ENCODE results near the gene ITGA1.
A peak's percentile ranks its signal among the peaks of the same experiment; 100 is the strongest.
"Not testable (repeated sequence)": the region's sequence is repeated elsewhere in the genome, so short reads cannot be mapped to it uniquely, and the experiment has no call there.

Gene ITGA1

DNA sequence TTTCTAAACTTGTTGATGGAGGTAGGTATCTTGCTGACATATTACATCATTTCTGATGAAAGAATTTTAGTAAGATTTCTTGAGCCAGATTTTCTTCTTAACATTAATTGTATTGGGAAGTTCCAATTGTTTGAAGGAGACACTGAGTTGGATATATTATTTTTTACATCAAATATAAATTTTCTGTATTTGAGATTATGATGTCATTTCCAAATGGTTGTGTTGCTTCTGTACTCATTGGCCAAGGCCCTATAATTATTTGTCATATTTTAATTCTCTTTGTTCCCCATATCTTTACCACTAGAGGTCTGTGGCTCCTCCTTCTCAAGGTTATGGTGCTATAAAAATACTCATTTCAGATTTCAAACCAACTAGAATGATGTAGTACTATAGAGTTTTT, 53.4 kb downstream of the ITGA1 start:
- H3K36me3 ChIP-seq (ENCODE audit: insufficient read depth, low read length): no peaks in the 10 kb centered on the region

DNA sequence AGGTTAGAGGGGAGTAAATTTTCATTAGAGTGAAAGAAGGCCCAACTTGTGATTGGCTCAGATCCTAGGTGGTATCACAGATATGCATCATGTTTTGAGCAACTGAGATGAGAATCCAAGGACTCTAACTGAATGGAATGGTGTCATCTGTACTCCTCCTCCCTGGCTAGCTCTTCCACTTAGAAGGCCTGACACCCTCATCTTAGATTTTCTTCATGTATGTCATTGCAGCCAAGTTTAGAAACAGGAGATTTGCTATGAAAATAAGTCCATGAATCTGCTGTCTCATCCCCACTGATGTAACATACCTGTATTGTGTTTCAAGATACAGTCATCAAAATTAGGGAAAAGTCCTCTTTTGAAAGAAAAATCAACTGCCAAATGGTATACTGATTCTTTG, 54.4 kb downstream of the ITGA1 start:
- no peak overlapping the region for H3K27ac ChIP-seq (ENCODE audit: low read depth, low read length)
- H3K4me1 ChIP-seq (ENCODE audit: control insufficient read depth, insufficient read depth, low read length, unreplicated experiment): peaks cover 52% of the 10 kb centered on the region
- H3K4me3 ChIP-seq (ENCODE audit: low read depth, low read length): no peak overlapping the region
- H3K27me3 ChIP-seq (ENCODE audit: insufficient read depth, low read length): no peaks in the 10 kb centered on the region
- no peaks in the 10 kb centered on the region for H3K36me3 ChIP-seq (ENCODE audit: insufficient read depth, low read length)
- peaks cover 3% of the 10 kb centered on the region for H3K79me2 ChIP-seq (ENCODE audit: control insufficient read depth, insufficient read depth, low read length, unreplicated experiment)
- H2AFZ ChIP-seq (ENCODE audit: low read length, unreplicated experiment): no peak overlapping the region

More for the DNA sequence above, 53.4 kb downstream of the ITGA1 start:
- H3K79me2 ChIP-seq (ENCODE audit: control insufficient read depth, insufficient read depth, low read length, unreplicated experiment): peaks cover 3% of the 10 kb centered on the region
- no peaks in the 10 kb centered on the region for H3K27me3 ChIP-seq (ENCODE audit: insufficient read depth, low read length)
- no peak overlapping the region for H2AFZ ChIP-seq (ENCODE audit: low read length, unreplicated experiment)
- peaks cover 48% of the 10 kb centered on the region for H3K4me1 ChIP-seq (ENCODE audit: control insufficient read depth, insufficient read depth, low read length, unreplicated experiment)
- H3K4me3 ChIP-seq (ENCODE audit: low read depth, low read length): no peak overlapping the region
- no peak overlapping the region for H3K27ac ChIP-seq (ENCODE audit: low read depth, low read length)

DNA sequence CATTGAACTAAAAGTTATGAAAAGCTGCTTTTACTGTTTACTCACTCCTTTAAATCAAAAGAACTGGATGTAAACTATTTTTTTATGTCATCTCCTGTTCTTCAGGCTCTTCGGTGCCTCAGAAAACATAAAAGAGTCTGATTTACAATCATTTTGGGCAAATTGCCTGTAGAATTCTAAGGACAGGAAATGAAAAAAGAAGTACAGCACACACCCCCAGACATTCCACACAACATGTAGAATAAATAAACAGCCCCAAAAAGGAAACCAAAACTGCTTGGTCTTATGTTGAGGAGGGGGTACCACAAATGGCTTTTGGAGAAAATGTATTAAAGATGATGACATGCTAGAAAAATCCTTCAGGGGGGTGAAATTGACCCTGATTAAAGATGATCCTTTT, 57.2 kb downstream of the ITGA1 start:
- H3K4me1 ChIP-seq (ENCODE audit: control insufficient read depth, insufficient read depth, low read length, unreplicated experiment): peaks cover 34% of the 10 kb centered on the region
- H3K27me3 ChIP-seq (ENCODE audit: insufficient read depth, low read length): no peaks in the 10 kb centered on the region
- H3K79me2 ChIP-seq (ENCODE audit: control insufficient read depth, insufficient read depth, low read length, unreplicated experiment): peaks cover 3% of the 10 kb centered on the region
- peak overlapping the region; percentile 50 for H2AFZ ChIP-seq (ENCODE audit: low read length, unreplicated experiment)
- H3K36me3 ChIP-seq (ENCODE audit: insufficient read depth, low read length): no peaks in the 10 kb centered on the region
- peak overlapping the region; percentile 35 for H3K27ac ChIP-seq (ENCODE audit: low read depth, low read length)
- peak overlapping the region; percentile 49 for H3K4me3 ChIP-seq (ENCODE audit: low read depth, low read length)

DNA sequence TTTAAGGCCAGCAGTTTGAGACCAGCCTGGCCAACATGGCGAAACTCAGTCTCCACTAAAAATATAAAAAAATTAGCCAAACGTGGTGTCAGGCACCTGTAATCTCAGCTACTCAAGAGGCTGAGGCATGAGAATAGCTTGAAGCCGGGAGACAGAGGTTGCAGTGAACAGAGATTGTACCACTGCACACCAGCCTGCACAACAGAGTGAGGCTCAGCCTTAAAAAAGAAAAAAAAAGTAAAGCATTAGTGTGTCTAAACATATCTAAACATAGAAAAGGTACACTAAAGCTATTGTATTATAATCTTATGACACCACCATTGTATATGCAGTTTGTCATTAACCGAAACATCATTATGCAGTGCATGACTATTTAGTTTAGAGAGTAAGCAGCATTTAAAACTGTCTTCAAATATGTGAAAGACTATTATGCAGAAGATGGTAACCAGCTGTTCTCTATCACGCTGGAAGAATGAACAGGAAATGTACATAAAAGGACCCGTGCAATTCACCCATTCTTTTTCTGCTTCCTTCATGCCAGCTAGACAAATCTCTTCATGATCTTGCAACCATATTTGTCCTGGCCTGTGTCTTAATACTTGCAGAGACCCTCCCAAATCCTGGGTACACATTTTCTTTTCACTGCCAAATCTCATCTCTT, 58.6 kb downstream of the ITGA1 start:
- Histone ChIP-seq H3K4me1 (ENCODE audit: control insufficient read depth, insufficient read depth, low read length, unreplicated experiment) (peaks cover 25% of the 10 kb centered on the region), H3K27me3 (ENCODE audit: insufficient read depth, low read length) (no peaks in the 10 kb centered on the region), H3K4me3 (ENCODE audit: low read depth, low read length) (no peak overlapping the region), H3K79me2 (ENCODE audit: control insufficient read depth, insufficient read depth, low read length, unreplicated experiment) (no peaks in the 10 kb centered on the region), H3K36me3 (ENCODE audit: insufficient read depth, low read length) (0 out of 2 replicates have a peak, but pooled peaks cover 2% of the 10 kb centered on the region), H3K27ac (ENCODE audit: low read depth, low read length) (no peak overlapping the region), H2AFZ (ENCODE audit: low read length, unreplicated experiment) (no peak overlapping the region)

DNA sequence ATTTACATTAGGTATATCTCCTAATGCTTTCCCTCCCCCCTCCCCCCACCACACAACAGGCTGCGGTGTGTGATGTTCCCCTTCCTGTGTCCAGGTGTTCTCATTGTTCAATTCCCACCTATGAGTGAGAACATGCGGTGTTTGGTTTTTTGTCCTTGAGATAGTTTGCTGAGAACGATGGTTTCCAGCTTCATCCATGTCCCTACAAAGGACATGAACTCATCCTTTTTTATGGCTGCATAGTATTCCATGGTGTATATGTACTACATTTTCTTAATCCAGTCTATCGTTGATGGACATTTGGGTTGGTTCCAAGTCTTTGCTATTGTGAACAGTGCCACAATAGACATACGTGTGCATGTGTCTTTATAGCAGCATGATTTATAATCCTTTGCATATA, 61.0 kb downstream of the ITGA1 start:
- H3K4me3 ChIP-seq (ENCODE audit: low read depth, low read length); H3K27ac ChIP-seq (ENCODE audit: low read depth, low read length); H2AFZ ChIP-seq (ENCODE audit: low read length, unreplicated experiment); H3K27me3 ChIP-seq (ENCODE audit: insufficient read depth, low read length); H3K79me2 ChIP-seq (ENCODE audit: control insufficient read depth, insufficient read depth, low read length, unreplicated experiment); H3K36me3 ChIP-seq (ENCODE audit: insufficient read depth, low read length): not testable (repeated sequence)
- H3K4me1 ChIP-seq (ENCODE audit: control insufficient read depth, insufficient read depth, low read length, unreplicated experiment): peaks cover 25% of the 10 kb centered on the region

DNA sequence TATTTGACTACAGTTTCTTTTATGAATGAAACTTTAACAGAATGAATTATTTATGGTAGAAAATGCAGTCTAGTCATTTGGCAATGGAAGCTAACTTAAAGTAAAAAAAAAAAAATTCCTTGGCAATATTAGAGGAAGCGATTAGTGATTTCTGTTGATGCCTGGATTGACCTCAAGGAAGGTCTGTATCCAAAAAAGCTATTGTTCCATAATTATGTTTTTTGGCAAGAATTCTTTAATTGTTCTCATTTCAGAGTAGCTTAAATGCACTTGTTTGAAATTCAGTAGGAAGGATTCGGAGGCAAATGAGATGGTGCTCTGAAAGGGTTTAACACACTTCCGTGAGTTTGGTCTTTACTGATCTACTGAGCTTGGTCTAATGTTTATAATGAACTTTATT, 61.8 kb downstream of the ITGA1 start:
- Histone ChIP-seq H3K4me1 (ENCODE audit: control insufficient read depth, insufficient read depth, low read length, unreplicated experiment) (peaks cover 18% of the 10 kb centered on the region), H3K36me3 (ENCODE audit: insufficient read depth, low read length) (0 out of 2 replicates have a peak, but pooled peaks cover 2% of the 10 kb centered on the region), H3K27ac (ENCODE audit: low read depth, low read length) (no peak overlapping the region), H3K4me3 (ENCODE audit: low read depth, low read length) (no peak overlapping the region), H3K79me2 (ENCODE audit: control insufficient read depth, insufficient read depth, low read length, unreplicated experiment) (no peaks in the 10 kb centered on the region), H2AFZ (ENCODE audit: low read length, unreplicated experiment) (no peak overlapping the region), H3K27me3 (ENCODE audit: insufficient read depth, low read length) (no peaks in the 10 kb centered on the region)

DNA sequence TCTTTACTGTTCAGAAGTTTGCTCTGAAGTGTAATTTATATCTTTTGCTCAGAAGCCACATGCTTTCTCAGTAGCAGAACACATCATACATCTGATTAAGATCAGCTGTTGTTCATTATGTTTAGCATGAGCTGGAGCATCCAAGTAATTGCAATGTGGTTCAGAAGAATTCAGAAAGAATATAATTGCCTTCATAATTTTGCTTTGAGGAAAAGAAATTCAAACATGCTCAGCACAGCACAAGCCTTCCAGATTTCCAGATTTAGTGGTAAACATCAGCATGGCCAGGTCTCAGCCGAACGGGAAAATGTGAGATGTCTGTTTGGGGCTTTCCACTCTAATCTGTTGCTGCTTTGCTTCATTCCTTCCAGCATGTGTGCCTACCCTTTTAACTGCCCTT, 65.9 kb downstream of the ITGA1 start:
- H3K27me3 ChIP-seq (ENCODE audit: insufficient read depth, low read length): no peaks in the 10 kb centered on the region
- no peaks in the 10 kb centered on the region for H3K79me2 ChIP-seq (ENCODE audit: control insufficient read depth, insufficient read depth, low read length, unreplicated experiment)
- H3K27ac ChIP-seq (ENCODE audit: low read depth, low read length): no peak overlapping the region
- 0 out of 2 replicates have a peak, but pooled peaks cover 2% of the 10 kb centered on the region for H3K36me3 ChIP-seq (ENCODE audit: insufficient read depth, low read length)
- H3K4me1 ChIP-seq (ENCODE audit: control insufficient read depth, insufficient read depth, low read length, unreplicated experiment): peaks cover 11% of the 10 kb centered on the region
- H2AFZ ChIP-seq (ENCODE audit: low read length, unreplicated experiment): no peak overlapping the region
- no peak overlapping the region for H3K4me3 ChIP-seq (ENCODE audit: low read depth, low read length)

DNA sequence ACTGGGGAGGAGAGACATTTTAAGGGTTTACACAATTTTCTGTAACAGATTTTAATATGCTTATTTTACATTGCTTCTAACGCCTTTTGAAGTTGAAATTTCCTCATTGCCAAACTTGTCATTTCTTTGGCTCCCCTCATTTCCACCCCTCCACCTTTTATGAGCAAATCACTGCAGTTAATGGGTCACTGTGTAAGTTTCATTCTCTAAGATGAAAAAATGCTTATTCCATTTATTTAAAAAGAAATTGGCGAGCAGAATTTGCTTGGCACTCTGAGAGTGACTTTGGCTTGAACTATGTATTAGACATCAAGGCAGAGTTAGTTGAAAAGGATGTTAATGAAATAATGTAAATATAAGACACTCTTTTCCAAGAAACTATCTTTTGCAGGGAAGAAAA, 66.6 kb downstream of the ITGA1 start:
- H3K27me3 ChIP-seq (ENCODE audit: insufficient read depth, low read length): no peaks in the 10 kb centered on the region
- H3K4me3 ChIP-seq (ENCODE audit: low read depth, low read length): no peak overlapping the region
- peaks cover 12% of the 10 kb centered on the region for H3K4me1 ChIP-seq (ENCODE audit: control insufficient read depth, insufficient read depth, low read length, unreplicated experiment)
- H3K36me3 ChIP-seq (ENCODE audit: insufficient read depth, low read length): 0 out of 2 replicates have a peak, but pooled peaks cover 2% of the 10 kb centered on the region
- no peaks in the 10 kb centered on the region for H3K79me2 ChIP-seq (ENCODE audit: control insufficient read depth, insufficient read depth, low read length, unreplicated experiment)
- no peak overlapping the region for H3K27ac ChIP-seq (ENCODE audit: low read depth, low read length)
- H2AFZ ChIP-seq (ENCODE audit: low read length, unreplicated experiment): no peak overlapping the region

DNA sequence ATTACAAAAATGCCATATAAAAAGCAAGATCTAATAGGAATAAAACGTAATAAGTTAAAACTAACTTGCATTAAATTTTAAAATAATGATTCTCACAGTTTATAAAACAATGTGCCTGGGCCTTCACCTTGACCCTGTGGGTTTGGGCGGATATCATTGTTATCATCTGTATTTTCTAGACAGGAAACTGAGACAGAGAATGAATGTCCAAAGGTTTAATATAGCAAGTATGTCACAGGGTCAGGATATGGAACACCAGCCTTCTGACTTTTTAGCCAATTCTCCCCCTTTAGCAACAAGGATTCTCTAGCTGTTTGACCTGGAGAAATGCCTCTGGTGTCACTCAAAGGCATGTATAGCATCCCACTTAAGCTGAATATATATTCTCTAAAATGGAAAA, 67.2 kb downstream of the ITGA1 start:
- Histone ChIP-seq H3K27me3 (ENCODE audit: insufficient read depth, low read length) (no peaks in the 10 kb centered on the region), H3K36me3 (ENCODE audit: insufficient read depth, low read length) (0 out of 2 replicates have a peak, but pooled peaks cover 2% of the 10 kb centered on the region), H2AFZ (ENCODE audit: low read length, unreplicated experiment) (no peak overlapping the region), H3K27ac (ENCODE audit: low read depth, low read length) (no peak overlapping the region), H3K4me3 (ENCODE audit: low read depth, low read length) (no peak overlapping the region), H3K79me2 (ENCODE audit: control insufficient read depth, insufficient read depth, low read length, unreplicated experiment) (no peaks in the 10 kb centered on the region), H3K4me1 (ENCODE audit: control insufficient read depth, insufficient read depth, low read length, unreplicated experiment) (peaks cover 19% of the 10 kb centered on the region)

DNA sequence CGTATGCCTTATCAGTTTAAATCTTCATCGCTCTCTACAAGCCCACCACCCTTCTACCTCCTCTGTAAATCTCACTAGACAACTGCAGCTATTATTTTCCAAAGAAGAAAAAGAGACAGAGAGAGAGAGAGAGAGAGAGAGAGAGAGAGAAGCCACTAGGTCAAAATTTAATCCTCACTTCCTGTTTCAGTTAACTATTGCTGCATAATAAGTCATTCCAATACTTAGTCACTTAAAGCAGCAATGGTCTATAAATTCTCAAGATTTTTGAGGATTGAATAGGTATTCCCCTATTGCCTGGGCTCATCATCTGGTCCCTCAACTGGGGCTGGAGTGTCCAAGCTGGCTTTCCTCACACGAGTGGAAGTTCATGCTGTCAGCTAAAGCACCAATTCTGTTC, 68.8 kb downstream of the ITGA1 start:
- Histone ChIP-seq H3K79me2 (ENCODE audit: control insufficient read depth, insufficient read depth, low read length, unreplicated experiment) (no peaks in the 10 kb centered on the region), H3K4me3 (ENCODE audit: low read depth, low read length) (no peak overlapping the region), H3K27me3 (ENCODE audit: insufficient read depth, low read length) (no peaks in the 10 kb centered on the region), H3K36me3 (ENCODE audit: insufficient read depth, low read length) (no peaks in the 10 kb centered on the region), H3K4me1 (ENCODE audit: control insufficient read depth, insufficient read depth, low read length, unreplicated experiment) (peaks cover 19% of the 10 kb centered on the region), H2AFZ (ENCODE audit: low read length, unreplicated experiment) (no peak overlapping the region), H3K27ac (ENCODE audit: low read depth, low read length) (peak overlapping the region; percentile 11; the same call in 1 of the 2 replicates)

DNA sequence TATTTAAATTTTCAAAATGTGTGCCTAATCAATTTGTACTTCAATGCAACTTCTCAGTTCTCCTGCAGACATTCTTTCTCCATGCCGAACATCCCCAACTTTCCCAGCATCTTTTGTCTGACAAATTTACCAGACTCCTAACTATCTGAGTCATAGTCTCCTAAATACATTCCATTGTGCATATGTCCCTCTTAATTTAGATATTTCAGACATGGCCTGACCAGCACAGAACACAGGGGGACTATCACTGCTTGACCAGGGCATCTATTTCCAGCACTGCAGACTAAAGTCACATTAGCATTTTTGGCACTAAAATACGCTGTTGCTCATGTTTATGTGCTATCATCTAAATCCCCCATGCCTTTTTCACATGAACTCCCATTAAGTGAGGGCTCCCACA, 71.9 kb downstream of the ITGA1 start:
- Histone ChIP-seq H3K4me1 (ENCODE audit: control insufficient read depth, insufficient read depth, low read length, unreplicated experiment) (peaks cover 30% of the 10 kb centered on the region), H3K36me3 (ENCODE audit: insufficient read depth, low read length) (no peaks in the 10 kb centered on the region), H3K79me2 (ENCODE audit: control insufficient read depth, insufficient read depth, low read length, unreplicated experiment) (no peaks in the 10 kb centered on the region), H2AFZ (ENCODE audit: low read length, unreplicated experiment) (no peak overlapping the region), H3K27me3 (ENCODE audit: insufficient read depth, low read length) (no peaks in the 10 kb centered on the region), H3K4me3 (ENCODE audit: low read depth, low read length) (no peak overlapping the region), H3K27ac (ENCODE audit: low read depth, low read length) (peak overlapping the region; percentile 54)
